Nephron (organoid): ENCODE data around the gene BRCC3.
A peak's percentile ranks its signal among the peaks of the same experiment; 100 is the strongest.

ENCODE experiments used
- H3K27ac Mint-ChIP-seq, 3 experiments: 2 replicates each; pipeline ENCODE4 v1.8.0; 2020; ENCODE audit warnings: mixed read lengths in 3 of 3, mild to moderate bottlenecking in 2 of 3, moderate library complexity in 1 of 3
- H3K27me3 Mint-ChIP-seq: 2 replicates; pipeline ENCODE4 v1.8.0; 2021; ENCODE audit warnings: low read depth, mild to moderate bottlenecking, moderate library complexity, mixed read lengths
- H3K36me3 Mint-ChIP-seq: 2 replicates; pipeline ENCODE4 v1.8.0; 2020; ENCODE audit warnings: low read depth, mixed read lengths
- H3K4me1 Mint-ChIP-seq: 2 replicates; pipeline ENCODE4 v1.8.0; 2020; ENCODE audit warnings: mixed read lengths
- H3K4me3 Mint-ChIP-seq, 3 experiments: 2 replicates each; pipeline ENCODE4 v1.8.0; 2020; ENCODE audit warnings: mild to moderate bottlenecking in 3 of 3, mixed read lengths in 3 of 3, moderate library complexity in 2 of 3
- H3K9me3 Mint-ChIP-seq: 2 replicates; pipeline ENCODE4 v1.8.0; 2020; ENCODE audit warnings: mixed read lengths
- CTCF ChIP-seq, 3 experiments: fragments of 200-600 bp; sonication (generic); IDR thresholded peaks; one replicate each; pipeline ENCODE4 v1.5.0; 2021; ENCODE audit warnings: antibody characterized with exemption in 3 of 3; ENCODE audit not compliant: unreplicated experiment in 3 of 3

BRCC3 gene

GRCh38 chrX:155055494-155055893 lies 15.8 kb upstream of the BRCC3 start:
- no peak overlapping the region for H3K27ac Mint-ChIP-seq
- H3K4me1 Mint-ChIP-seq, result peaks cover 5% of the 10 kb centered on the region
- no peaks in the 10 kb centered on the region for H3K27me3 Mint-ChIP-seq
- peaks cover 14% of the 10 kb centered on the region for H3K36me3 Mint-ChIP-seq
- no peak overlapping the region for H3K4me3 Mint-ChIP-seq
- no peak for TF ChIP-seq CTCF (IDR thresholded peaks at IDR 0.05; ENCODE audit: unreplicated experiment in 3 of 3)
- no peaks in the 10 kb centered on the region for H3K9me3 Mint-ChIP-seq

- no peak for TF ChIP-seq CTCF (IDR thresholded peaks at IDR 0.05; ENCODE audit: unreplicated experiment in 3 of 3)
- Mint-ChIP-seq H3K27ac (no peak overlapping the region), H3K4me3 (no peak overlapping the region), H3K27me3 (no peaks in the 10 kb centered on the region), H3K9me3 (no peaks in the 10 kb centered on the region), H3K36me3 (peaks cover 12% of the 10 kb centered on the region), H3K4me1 (peaks cover 5% of the 10 kb centered on the region)
Measured at GRCh38 chrX:155056471-155056870, 14.8 kb upstream of the BRCC3 start.

- Mint-ChIP-seq H3K4me1 (peaks cover 5% of the 10 kb centered on the region), H3K4me3 (no peak overlapping the region), H3K27ac (peak overlapping the region in 1 of 3 experiments; percentile 60), H3K27me3 (no peaks in the 10 kb centered on the region), H3K9me3 (no peaks in the 10 kb centered on the region), H3K36me3 (peaks cover 11% of the 10 kb centered on the region)
- peak; percentile 64 to 77 (median 65) for TF ChIP-seq CTCF (IDR thresholded peaks at IDR 0.05; ENCODE audit: unreplicated experiment in 3 of 3)
Measured at GRCh38 chrX:155056877-155057792, 14.2 kb upstream of the BRCC3 start.

- H3K4me1 Mint-ChIP-seq, result peaks cover 5% of the 10 kb centered on the region
- H3K36me3 Mint-ChIP-seq, result peaks cover 4% of the 10 kb centered on the region
- TF ChIP-seq CTCF (IDR thresholded peaks at IDR 0.05; ENCODE audit: unreplicated experiment in 3 of 3), result no peak
- H3K4me3 Mint-ChIP-seq, result no peak overlapping the region
- H3K27me3 Mint-ChIP-seq, result no peaks in the 10 kb centered on the region
- no peaks in the 10 kb centered on the region for H3K9me3 Mint-ChIP-seq
- no peak overlapping the region for H3K27ac Mint-ChIP-seq
Measured at GRCh38 chrX:155061760-155062159, 9.5 kb upstream of the BRCC3 start.

GRCh38 chrX:155065035-155065734 lies 6.1 kb upstream of the BRCC3 start:
- peaks cover 9% of the 10 kb centered on the region for H3K4me1 Mint-ChIP-seq
- H3K4me3 Mint-ChIP-seq, result no peak overlapping the region
- H3K9me3 Mint-ChIP-seq, result peaks cover 4% of the 10 kb centered on the region
- no peak for TF ChIP-seq CTCF (IDR thresholded peaks at IDR 0.05; ENCODE audit: unreplicated experiment in 3 of 3)
- H3K36me3 Mint-ChIP-seq, result peaks cover 4% of the 10 kb centered on the region
- H3K27ac Mint-ChIP-seq, result no peak overlapping the region
- H3K27me3 Mint-ChIP-seq, result no peaks in the 10 kb centered on the region
